ENCODE measurements around the gene ITGA3.

The ITGA3 gene

GRCh38 chr17:50130559-50131305 lies 74.8 kb downstream of the ITGA3 start:
- Histone ChIP-seq H3K4me3 (ENCODE audit: insufficient read depth, low read length, poor library complexity, severe bottlenecking) (no peak overlapping the region), H3K9me3 (ENCODE audit: insufficient read depth, low read length) (no peaks in the 10 kb centered on the region), H4K20me1 (ENCODE audit: low read depth, low read length) (no peaks in the 10 kb centered on the region), H3K27me3 (ENCODE audit: low read length) (no peaks in the 10 kb centered on the region), H3K4me2 (ENCODE audit: low read depth, low read length, poor library complexity, severe bottlenecking) (no peak overlapping the region), H3F3A (ENCODE audit: insufficient read depth) (0 out of 2 replicates have a peak, but pooled peaks cover 4% of the 10 kb centered on the region), H3K27ac (ENCODE audit: low read depth, low read length) (no peak overlapping the region), H2AFZ (ENCODE audit: low read depth, low read length, severe bottlenecking) (no peak overlapping the region), H3K79me2 (ENCODE audit: insufficient read depth, low read length) (no peaks in the 10 kb centered on the region), H3K36me3 (ENCODE audit: low read length) (no peaks in the 10 kb centered on the region), H3K9ac (ENCODE audit: low read length) (no peak overlapping the region), H3K9me2 (replicated peaks; ENCODE audit: insufficient read depth, low read length) (no peaks in the 10 kb centered on the region)
- TF ChIP-seq CTCF (IDR thresholded peaks at IDR 0.05; ENCODE audit: insufficient read depth, low read length, poor library complexity, severe bottlenecking) (no peak), EZH2phosphoT487 (conservative IDR thresholded peaks at IDR 0.05; ENCODE audit: low read length) (no peak)

GRCh38 chr17:50132104-50132794 lies 76.3 kb downstream of the ITGA3 start:
- Histone ChIP-seq H4K20me1 (ENCODE audit: low read depth, low read length) (no peaks in the 10 kb centered on the region), H3K4me2 (ENCODE audit: low read depth, low read length, poor library complexity, severe bottlenecking) (no peak overlapping the region), H3K79me2 (ENCODE audit: insufficient read depth, low read length) (no peaks in the 10 kb centered on the region), H3K9ac (ENCODE audit: low read length) (no peak overlapping the region), H3K9me2 (replicated peaks; ENCODE audit: insufficient read depth, low read length) (no peaks in the 10 kb centered on the region), H3K36me3 (ENCODE audit: low read length) (no peaks in the 10 kb centered on the region), H3F3A (ENCODE audit: insufficient read depth) (0 out of 2 replicates have a peak, but pooled peaks cover 4% of the 10 kb centered on the region), H3K27ac (ENCODE audit: low read depth, low read length) (no peak overlapping the region), H2AFZ (ENCODE audit: low read depth, low read length, severe bottlenecking) (no peak overlapping the region), H3K9me3 (ENCODE audit: insufficient read depth, low read length) (no peaks in the 10 kb centered on the region), H3K27me3 (ENCODE audit: low read length) (no peaks in the 10 kb centered on the region), H3K4me3 (ENCODE audit: insufficient read depth, low read length, poor library complexity, severe bottlenecking) (no peak overlapping the region)
- TF ChIP-seq CTCF (IDR thresholded peaks at IDR 0.05; ENCODE audit: insufficient read depth, low read length, poor library complexity, severe bottlenecking) (no peak), EZH2phosphoT487 (conservative IDR thresholded peaks at IDR 0.05; ENCODE audit: low read length) (no peak)

GRCh38 chr17:50133028-50133768 lies 77.3 kb downstream of the ITGA3 start:
- H3K79me2 ChIP-seq (ENCODE audit: insufficient read depth, low read length) = no peaks in the 10 kb centered on the region
- H3K27me3 ChIP-seq (ENCODE audit: low read length) = no peaks in the 10 kb centered on the region
- H4K20me1 ChIP-seq (ENCODE audit: low read depth, low read length) = no peaks in the 10 kb centered on the region
- no peak overlapping the region for H3K4me2 ChIP-seq (ENCODE audit: low read depth, low read length, poor library complexity, severe bottlenecking)
- no peak overlapping the region for H2AFZ ChIP-seq (ENCODE audit: low read depth, low read length, severe bottlenecking)
- H3K9me3 ChIP-seq (ENCODE audit: insufficient read depth, low read length) = no peaks in the 10 kb centered on the region
- H3K9me2 ChIP-seq (replicated peaks; ENCODE audit: insufficient read depth, low read length) = no peaks in the 10 kb centered on the region
- TF ChIP-seq EZH2phosphoT487 (conservative IDR thresholded peaks at IDR 0.05; ENCODE audit: low read length) (no peak), CTCF (IDR thresholded peaks at IDR 0.05; ENCODE audit: insufficient read depth, low read length, poor library complexity, severe bottlenecking) (no peak)
- no peak overlapping the region for H3K27ac ChIP-seq (ENCODE audit: low read depth, low read length)
- H3F3A ChIP-seq (ENCODE audit: insufficient read depth) = 0 out of 2 replicates have a peak, but pooled peaks cover 4% of the 10 kb centered on the region
- H3K36me3 ChIP-seq (ENCODE audit: low read length) = peaks cover under 1% of the 10 kb centered on the region; the same call in 1 of the 2 replicates
- H3K9ac ChIP-seq (ENCODE audit: low read length) = no peak overlapping the region
- H3K4me3 ChIP-seq (ENCODE audit: insufficient read depth, low read length, poor library complexity, severe bottlenecking) = no peak overlapping the region

All from SU-DHL-6 (cell line).